Mucosa of descending colon (tissue), 3 donors: ENCODE results near the gene KCNJ2. TPM values are rescaled to one million over a fixed set of nuclear protein-coding genes. Genes with fewer than 3 reads are reported as not detected.
A peak's percentile ranks its signal among the peaks of the same experiment; 100 is the strongest.

ENCODE experiments used
- ATAC-seq: fragments of 200-7000 bp; cut with Tn5 transposase; one replicate; pipeline ENCODE4 v1.9.1; 2020; ENCODE audit warnings: mild to moderate bottlenecking, moderate library complexity
- DNase-seq, 3 donors: peaks; one replicate each; pipeline ENCODE4 v3.0.0-alpha.2; 2020
- H3K36me3 ChIP-seq: fragments of 200-600 bp; one replicate; pipeline ENCODE4 v1.8.0; 2021; ENCODE audit warnings: low read depth, mild to moderate bottlenecking
- H3K4me1 ChIP-seq: fragments of 200-600 bp; one replicate; pipeline ENCODE4 v1.8.0; 2021; ENCODE audit warnings: low read depth, mild to moderate bottlenecking
- H3K4me3 ChIP-seq: fragments of 200-600 bp; one replicate; pipeline ENCODE4 v1.8.0; 2021; ENCODE audit warnings: mild to moderate bottlenecking
- H3K9me3 ChIP-seq: fragments of 200-600 bp; one replicate; pipeline ENCODE4 v1.8.0; 2021; ENCODE audit warnings: mild to moderate bottlenecking
- CTCF ChIP-seq: fragments of 200-600 bp; IDR thresholded peaks from one replicate; pipeline ENCODE4 v1.8.0; 2022; ENCODE audit warnings: antibody characterized with exemption, mild to moderate bottlenecking
- intact Hi-C, 2 donors: fragments of 100-400 bp; cut with DNase I in 1 of 2; cut with micrococcal nuclease in 1 of 2; formaldehyde crosslinking; loops; one replicate each; pipeline versions ENCODE4 v1.11.0 to v1.11.1; 2022; cut with DNase I, micrococcal nuclease
- long read RNA-seq, 2 donors: library from polyadenylated mRNA; unstranded; transcript quantifications; one replicate each; pipeline ENCODE4 v2.0.0, GENCODE V29; 2019 to 2021
- total RNA-seq, 3 donors: library from RNA; stranded (reverse); fragmentation: NEBNext Ultra II Directional in 2 of 3; extraction: Animal tissue kit (Norgen Biotek cat#: 25700) in 2 of 3; gene quantifications; one replicate each; pipeline versions ENCODE4 v1.2.1 to v1.2.4, GENCODE V29; 2021 to 2023
- donor health status: DM: no; HTN: no; CAD: no; lungs with moderate emphysema.
- donor health status: DM: no; HTN: no; CAD: no.
- donor health status: DM: no; HTN: yes; CAD: no.

KCNJ2 gene
- total RNA-seq = 10 to 100 TPM in 2 of 3 donors, 1 to 10 TPM in 1; 9.2 to 17.3 (median 14.4) TPM
- long read RNA-seq, donor 1, full-length matches to known transcripts = 1 of 1 reads
- long read RNA-seq, donor 1, partial matches to known transcripts = 0 of 1 reads
- long read RNA-seq, donor 1, other reads (novel, unspliced or antisense) = 0 of 1 reads
- long read RNA-seq, donor 2, full-length matches to known transcripts = 2 of 6 reads
- long read RNA-seq, donor 2, partial matches to known transcripts = 0 of 6 reads
- long read RNA-seq, donor 2, other reads (novel, unspliced or antisense) = 4 of 6 reads

GRCh38 chr17:70168977-70169708 lies at the start of gene KCNJ2:
Gene KCNJ2, plus strand, starts transcription at chr17:70169532. Its CDS starts 5,508 bp downstream, at chr17:70175040.
- ATAC-seq = peak; percentile 94
- Histone ChIP-seq H3K36me3 (no peaks in the 10 kb centered on the region), H3K9me3 (no peaks in the 10 kb centered on the region), H3K4me3 (peak within 1 kb of the TSS; percentile 58), H3K4me1 (peaks cover 4% of the 10 kb centered on the region)
- peak; percentile 91 to 96 (median 93) for DNase-seq
- TF ChIP-seq CTCF = no peak
- intact Hi-C loops = no loop called here

GRCh38 chr17:70119545-70119944 lies 49.8 kb upstream of the KCNJ2 start:
- Histone ChIP-seq H3K36me3 (no peaks in the 10 kb centered on the region), H3K9me3 (peaks cover 2% of the 10 kb centered on the region), H3K4me1 (no peaks in the 10 kb centered on the region), H3K4me3 (no peak overlapping the region)
- no peak for TF ChIP-seq CTCF
- DNase-seq (no peak), ATAC-seq (no peak)
- intact Hi-C loops = no loop called here

- intact Hi-C loops = no loop called here
- Histone ChIP-seq H3K4me3 (no peak overlapping the region), H3K4me1 (no peaks in the 10 kb centered on the region), H3K36me3 (no peaks in the 10 kb centered on the region), H3K9me3 (peaks cover 2% of the 10 kb centered on the region)
- TF ChIP-seq CTCF = no peak
- no peak for DNase-seq
- ATAC-seq = peak; percentile 40
Measured at GRCh38 chr17:70119983-70120382, 49.3 kb upstream of the KCNJ2 start.

- no peak for DNase-seq
- ATAC-seq = no peak
Measured at GRCh38 chr17:70120425-70120824, 48.9 kb upstream of the KCNJ2 start.

GRCh38 chr17:70121126-70121525 lies 48.2 kb upstream of the KCNJ2 start:
- Histone ChIP-seq H3K9me3 (peaks cover 2% of the 10 kb centered on the region), H3K36me3 (no peaks in the 10 kb centered on the region), H3K4me1 (no peaks in the 10 kb centered on the region), H3K4me3 (no peak overlapping the region)
- no peak for TF ChIP-seq CTCF
- DNase-seq = no peak
- intact Hi-C loops = no loop called here
- ATAC-seq = no peak

More at GRCh38 chr17:70120425-70120824, 48.9 kb upstream of the KCNJ2 start:
- intact Hi-C loops = no loop called here
- no peak for TF ChIP-seq CTCF
- Histone ChIP-seq H3K9me3 (peaks cover 2% of the 10 kb centered on the region), H3K4me1 (no peaks in the 10 kb centered on the region), H3K36me3 (no peaks in the 10 kb centered on the region), H3K4me3 (no peak overlapping the region)
